NAMALWA (cell line): ENCODE data around the gene AADACL4.
"Not testable (repeated sequence)": the region's sequence is repeated elsewhere in the genome, so short reads cannot be mapped to it uniquely, and the experiment has no call there.

Source experiments
- DNase-seq: peaks from one replicate; pipeline ENCODE4 v3.0.0-alpha.2; 2015; ENCODE audit warnings: low spot score

Gene AADACL4

GRCh38 chr1:12712076-12712475 lies 68.2 kb downstream of the AADACL4 start:
- no peak for DNase-seq

- no peak for DNase-seq
Observed at GRCh38 chr1:12712929-12713328, 69.0 kb downstream of the AADACL4 start.

GRCh38 chr1:12713651-12714050 lies 69.8 kb downstream of the AADACL4 start:
- not testable (repeated sequence) for DNase-seq

DNA sequence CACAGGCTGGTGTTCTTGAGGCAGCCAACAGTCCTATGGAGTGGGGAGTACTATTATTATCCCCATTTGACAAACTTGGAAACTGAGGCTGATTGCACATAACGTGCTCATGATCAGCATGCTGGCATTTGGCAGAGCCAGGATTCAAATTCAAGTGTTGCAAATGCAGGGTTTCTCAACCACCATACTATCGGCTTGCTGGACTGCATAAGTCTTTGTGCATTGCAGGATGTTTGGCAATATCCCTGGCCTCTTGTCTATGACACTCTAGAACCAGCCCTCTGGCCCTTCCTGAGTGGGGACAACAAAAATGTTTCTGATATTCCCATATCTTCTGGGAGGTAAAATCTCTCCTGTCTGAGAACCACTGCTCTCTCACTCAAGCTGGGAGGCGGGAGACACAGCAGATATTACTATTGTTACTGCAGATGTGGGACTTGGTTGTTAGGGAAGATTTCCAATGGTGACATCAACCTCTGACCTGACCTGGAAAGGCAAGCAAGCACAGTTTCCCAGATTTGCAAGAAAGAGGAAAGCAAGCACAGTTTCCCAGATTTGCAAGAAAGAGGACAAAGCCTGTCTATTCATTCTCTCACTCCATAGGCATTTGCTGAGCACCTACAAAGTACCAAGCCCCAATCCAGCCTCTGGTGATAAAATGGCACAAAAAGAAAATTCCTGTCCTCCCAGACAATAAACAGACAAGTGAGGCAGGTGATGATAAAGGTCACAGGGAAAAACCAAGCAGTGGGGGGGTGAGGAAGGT lies 71.0 kb downstream of the AADACL4 start:
- no peak for DNase-seq

DNA sequence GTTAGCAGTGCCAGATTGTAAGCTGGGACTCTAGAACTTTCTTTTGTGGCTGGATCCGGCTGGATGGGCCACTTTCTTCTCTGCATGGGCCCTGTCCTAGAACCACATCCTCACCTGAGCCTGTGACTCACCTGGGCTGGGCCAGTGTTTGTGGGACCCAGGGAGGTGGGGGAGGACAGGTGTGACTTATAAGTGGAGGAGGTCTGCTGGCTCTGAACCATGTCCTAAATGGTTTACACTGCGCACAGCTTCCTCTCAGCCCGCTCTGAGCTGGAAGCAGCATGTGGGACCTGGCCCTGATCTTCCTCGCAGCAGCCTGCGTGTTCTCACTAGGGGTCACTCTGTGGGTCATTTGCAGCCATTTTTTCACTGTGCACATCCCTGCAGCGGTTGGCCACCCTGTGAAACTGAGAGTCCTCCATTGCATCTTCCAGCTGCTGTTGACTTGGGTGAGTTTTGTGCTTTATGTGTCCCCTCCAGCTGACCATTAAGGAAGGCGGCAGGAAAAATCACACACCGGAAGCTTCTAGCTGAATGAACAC lies 72.1 kb downstream of the AADACL4 start, which contains the start of gene AADACL3:
Gene AADACL3 (plus strand): TSS at position 215 of the 542 bp plus-strand sequence. CDS start 67 bp downstream, at position 282.
- DNase-seq: no peak
